T-cell (primary cell): ENCODE results near the gene LCP2. TPM values are rescaled to one million over a fixed set of nuclear protein-coding genes. Genes with fewer than 3 reads are reported as not detected.

Experiments used
- ATAC-seq, 4 experiments: fragments of 200-7000 bp in 3 of 4; fragments of 150-1000 bp in 1 of 4; cut with Tn5 transposase; replicated peaks in 1 of 4; 1 replicate in 3 of 4; 2 replicates in 1 of 4; pipeline ENCODE4 v1.10.0; 2021; ENCODE audit warnings: moderate library complexity in 3 of 4, mild to moderate bottlenecking in 2 of 4, moderate number of reproducible peaks in 1 of 4
- CTCF ChIA-PET, 2 donors: fragments of 300-600 bp; sonication (Branson Sonifier 250); formaldehyde crosslinking; loops; one replicate each; lab custom pipeline; 2022; ENCODE audit warnings: antibody characterized with exemption in 2 of 2; lab: Charles Lee
- POLR2A ChIA-PET, 2 donors: fragments of 300-600 bp; sonication (Branson Sonifier 250); formaldehyde crosslinking; loops; one replicate each; lab custom pipeline; 2022; ENCODE audit warnings: antibody characterized with exemption in 2 of 2; lab: Charles Lee
- DNase-seq, 35 experiments: peaks; one replicate each; pipeline versions ENCODE4 v3.0.0 to v3.0.0-alpha.2; 2013 to 2023
- H3K27ac ChIP-seq: one replicate; pipeline ENCODE4 v1.5.1; 2013; ENCODE audit warnings: low read length
- H3K27me3 ChIP-seq, 2 experiments: replicated peaks in 1 of 2; 1 replicate in 1 of 2; 2 replicates in 1 of 2; pipeline versions ENCODE4 v1.6.1 to v1.7.0; 2013; ENCODE audit warnings: low read length in 1 of 2, mixed read lengths in 1 of 2; ENCODE audit not compliant: control insufficient read depth in 2 of 2, insufficient read depth in 2 of 2; ENCODE audit errors: extremely low read depth in 1 of 2
- H3K36me3 ChIP-seq, 2 donors: 1 replicate in 1 of 2; 2 replicates in 1 of 2; pipeline versions ENCODE4 v1.6.1 to v1.7.0; 2013; ENCODE audit warnings: low read length in 1 of 2; ENCODE audit not compliant: control insufficient read depth in 2 of 2, insufficient read depth in 1 of 2; ENCODE audit errors: extremely low read depth in 1 of 2
- H3K4me1 ChIP-seq, 2 experiments: 1 replicate in 1 of 2; 2 replicates in 1 of 2; pipeline versions ENCODE4 v1.6.1 to v1.7.0; 2013; ENCODE audit warnings: low read length in 2 of 2, mixed read lengths in 1 of 2; ENCODE audit not compliant: insufficient read depth in 2 of 2, control insufficient read depth in 1 of 2; ENCODE audit errors: extremely low read depth in 1 of 2
- H3K4me3 ChIP-seq, 2 donors: 1 replicate in 1 of 2; 2 replicates in 1 of 2; pipeline versions ENCODE4 v1.5.1 to v1.7.0; 2013; ENCODE audit warnings: mild to moderate bottlenecking in 2 of 2, low read length in 1 of 2, moderate library complexity in 1 of 2; ENCODE audit not compliant: control insufficient read depth in 1 of 2; ENCODE audit errors: extremely low read depth in 1 of 2
- H3K9me3 ChIP-seq: 2 replicates; pipeline ENCODE4 v1.7.0; 2013
- H3K27ac Mint-ChIP-seq, 2 donors: one replicate each; pipeline ENCODE4 v1.8.0; 2020 to 2021; ENCODE audit warnings: mild to moderate bottlenecking in 2 of 2, mixed read lengths in 2 of 2
- H3K27me3 Mint-ChIP-seq, 2 donors: one replicate each; pipeline ENCODE4 v1.8.0; 2021 to 2022; ENCODE audit warnings: mixed read lengths in 2 of 2
- H3K36me3 Mint-ChIP-seq: one replicate; pipeline ENCODE4 v1.8.0; 2021; ENCODE audit warnings: mixed read lengths
- H3K4me1 Mint-ChIP-seq, 3 donors: one replicate each; pipeline ENCODE4 v1.8.0; 2020 to 2022; ENCODE audit warnings: mixed read lengths in 3 of 3, mild to moderate bottlenecking in 1 of 3
- H3K4me3 Mint-ChIP-seq, 3 donors: one replicate each; pipeline ENCODE4 v1.8.0; 2020 to 2022; ENCODE audit warnings: mild to moderate bottlenecking in 3 of 3, mixed read lengths in 3 of 3, moderate library complexity in 3 of 3
- H3K9me3 Mint-ChIP-seq, 3 donors: one replicate each; pipeline ENCODE4 v1.8.0; 2020 to 2022; ENCODE audit warnings: mixed read lengths in 3 of 3
- WGBS: methylation state at CpG from one replicate; pipeline ENCODE4 v1.1.5; 2013; ENCODE audit warnings: missing lambda C conversion rate; ENCODE audit not compliant: insufficient coverage; 5-methylcytosine and 5-hydroxymethylcytosine counted together
- total RNA-seq, 35 experiments: library from RNA in 6 of 35; stranded (reverse) in 6 of 35; fragments of 120-200 nt in 1 of 35; gene quantifications; one replicate each; pipeline versions ENCODE4 v1.2.1 to v1.2.4 and lab custom pipeline; 2013 to 2026

Gene LCP2
- total RNA-seq, 5 donors from 2014 or later (not counting 1 experiment from before 2014, with no cell fraction given) = 355 to 394 (median 374) TPM

DNA sequence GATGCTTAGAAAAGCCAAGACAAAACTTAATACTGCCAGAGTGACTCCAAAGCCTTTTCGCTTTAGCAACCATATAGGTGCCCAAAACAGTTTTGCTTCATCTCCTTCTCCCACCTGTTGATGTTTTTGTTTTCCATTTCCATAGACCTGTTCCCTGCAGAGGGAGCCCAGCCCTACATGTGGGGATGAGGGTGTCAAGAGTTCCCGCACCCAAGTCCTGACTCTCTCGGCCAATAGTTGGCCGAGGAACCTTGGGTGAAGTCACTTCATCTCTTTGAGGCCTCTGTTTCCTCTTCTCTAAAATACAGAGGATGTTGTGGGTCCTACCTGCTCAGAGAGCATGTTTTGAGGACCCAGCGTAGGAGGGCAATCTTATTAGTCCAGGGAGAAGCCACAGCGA is 38.5 kb upstream of the LCP2 start:
- H3K4me1 Mint-ChIP-seq = peaks cover 37 to 41% (median 38%) of the 10 kb centered on the region in 3 donors
- peaks cover 69 to 81% of the 10 kb centered on the region in 2 experiments for H3K4me1 ChIP-seq
- no peaks in the 10 kb centered on the region for H3K9me3 ChIP-seq

DNA sequence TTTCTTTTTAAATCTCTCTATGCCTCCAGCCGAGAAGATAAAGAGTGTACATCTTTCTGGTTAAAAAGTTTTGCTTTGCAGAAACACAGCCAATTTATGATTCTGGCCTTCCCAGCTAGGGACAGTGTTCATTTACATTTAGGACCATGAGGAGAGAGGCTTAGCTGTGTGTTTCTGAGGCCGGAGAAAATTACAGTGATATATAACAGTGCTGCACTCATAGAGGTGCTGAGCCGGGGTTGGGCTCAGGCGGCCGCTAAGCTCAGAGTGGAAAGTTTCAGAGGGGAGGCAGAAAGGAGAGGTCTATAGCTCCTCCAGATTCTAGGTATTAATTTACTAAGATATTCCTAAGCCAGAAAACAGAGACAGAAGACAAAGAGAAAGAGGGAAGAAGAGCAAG is 37.0 kb upstream of the LCP2 start:
- no peaks in the 10 kb centered on the region for H3K27me3 Mint-ChIP-seq
- 4% methylated on average over 2 of the region's 5 CpGs for WGBS
- Histone ChIP-seq H3K27me3 (no peaks in the 10 kb centered on the region), H3K4me1 (peaks cover 82 to 95% of the 10 kb centered on the region in 2 experiments), H3K4me3 (no peak overlapping the region), H3K36me3 (no peaks in the 10 kb centered on the region), H3K27ac (peak overlapping the region; percentile 96), H3K9me3 (no peaks in the 10 kb centered on the region)
- ATAC-seq (no peak), DNase-seq (peak in 1 of 35 experiments; percentile 37)
- POLR2A ChIA-PET = interaction anchor here (0.6 to 2.1 kb wide), 7 partner anchors 20 to 124 kb away, joined by 3 to 9 read pairs (median 4); partner anchors contain the start of gene LCP2 (in 2 of the 2)
- H3K4me3 Mint-ChIP-seq = peak overlapping the region in 2 of 3 donors; percentile 74 to 75
- no peaks in the 10 kb centered on the region for H3K36me3 Mint-ChIP-seq
- H3K9me3 Mint-ChIP-seq = no peaks in the 10 kb centered on the region
- no peak overlapping the region for H3K27ac Mint-ChIP-seq
- peaks cover 37 to 41% (median 38%) of the 10 kb centered on the region in 3 donors for H3K4me1 Mint-ChIP-seq
- CTCF ChIA-PET = interaction anchor here (0.8 to 3.1 kb wide), 16 partner anchors 21 to 108 kb away, joined by 3 to 34 read pairs (median 7); partner anchors contain the start of gene LCP2 (in 2 of the 2)

More for the DNA sequence above, 38.5 kb upstream of the LCP2 start:
- no peaks in the 10 kb centered on the region for H3K27me3 ChIP-seq
- H3K36me3 ChIP-seq = no peaks in the 10 kb centered on the region
- Mint-ChIP-seq H3K36me3 (no peaks in the 10 kb centered on the region), H3K4me3 (peak overlapping the region; percentile 43 to 65 (median 56)), H3K9me3 (no peaks in the 10 kb centered on the region), H3K27ac (peak overlapping the region; percentile 95 to 97), H3K27me3 (no peaks in the 10 kb centered on the region)
- H3K4me3 ChIP-seq = no peak overlapping the region
- ChIA-PET CTCF (interaction anchor here (4.0 to 5.5 kb wide), 2 partner anchors 68 to 69 kb away, joined by 26 to 60 read pairs; no protein-coding TSS in a partner anchor), POLR2A (interaction anchor here in 1 of 2 donors (0.6 kb wide), 1 partner anchor 1846 kb away, joined by 6 read pairs; no protein-coding TSS in a partner anchor)
- peak overlapping the region; percentile 96 for H3K27ac ChIP-seq
- ATAC-seq (no peak), DNase-seq (peak in 1 of 35 experiments; percentile 32)
- 60% methylated on average over 1 of the region's 6 CpGs for WGBS

DNA sequence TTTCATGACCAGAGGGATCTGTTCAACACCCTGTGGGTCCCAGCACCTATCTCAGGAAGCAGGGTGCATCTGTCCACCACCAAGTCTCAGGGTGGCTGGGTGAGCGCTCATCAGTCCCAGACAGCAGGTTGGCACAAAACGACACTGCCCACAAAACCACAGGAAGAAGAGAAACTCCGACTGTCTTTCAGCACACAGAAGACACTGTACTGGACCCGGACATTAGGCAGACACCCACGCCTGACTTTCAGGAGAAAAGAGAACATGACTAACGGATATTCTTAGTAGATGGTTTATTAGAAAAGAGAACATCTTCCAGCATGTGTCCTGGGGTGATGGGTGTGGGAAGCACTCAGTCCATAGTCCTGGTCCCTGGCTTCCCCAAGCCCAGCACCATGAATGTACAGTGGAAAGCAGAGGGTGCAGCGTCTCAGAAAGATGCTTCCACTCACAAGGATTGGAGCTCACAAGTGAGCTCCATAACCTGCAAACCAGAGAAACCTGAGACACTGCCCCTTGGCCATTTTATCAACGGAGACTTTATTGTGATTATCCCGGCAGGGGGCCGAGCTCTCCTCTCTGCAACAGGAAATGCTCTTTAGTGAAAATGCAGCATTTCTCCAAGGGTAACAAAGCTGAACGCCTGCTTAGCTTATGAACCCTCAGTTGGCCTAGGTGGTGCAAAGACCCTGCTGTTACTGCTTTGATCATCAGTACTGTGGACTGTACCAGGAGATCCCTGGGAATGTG is 35.8 kb upstream of the LCP2 start:
- Mint-ChIP-seq H3K4me3 (peak overlapping the region in 2 of 3 donors; percentile 74 to 75), H3K36me3 (no peaks in the 10 kb centered on the region), H3K27ac (no peak overlapping the region), H3K9me3 (no peaks in the 10 kb centered on the region), H3K27me3 (no peaks in the 10 kb centered on the region), H3K4me1 (peaks cover 28 to 30% (median 30%) of the 10 kb centered on the region in 3 donors)
- Histone ChIP-seq H3K36me3 (no peaks in the 10 kb centered on the region), H3K27me3 (no peaks in the 10 kb centered on the region), H3K9me3 (no peaks in the 10 kb centered on the region), H3K27ac (peak overlapping the region; percentile 96), H3K4me3 (peak overlapping the region in 1 of 2 donors; percentile 4), H3K4me1 (peaks cover 87 to 95% of the 10 kb centered on the region in 2 experiments)
- peak in 33 of 35 experiments; percentile 25 to 81 (median 48) for DNase-seq
- 6% methylated on average over 5 of the region's 11 CpGs for WGBS
- ATAC-seq = peak; percentile 34 to 63 (median 56)
- CTCF ChIA-PET = interaction anchor here (0.7 to 3.1 kb wide), 16 partner anchors 10 to 1684 kb away, joined by 3 to 34 read pairs (median 4); no protein-coding TSS in a partner anchor
- POLR2A ChIA-PET = interaction anchor here (0.5 to 2.1 kb wide), 7 partner anchors 34 to 71 kb away, joined by 3 to 9 read pairs (median 4); partner anchors contain the start of gene LCP2 (in 1 of the 2)

DNA sequence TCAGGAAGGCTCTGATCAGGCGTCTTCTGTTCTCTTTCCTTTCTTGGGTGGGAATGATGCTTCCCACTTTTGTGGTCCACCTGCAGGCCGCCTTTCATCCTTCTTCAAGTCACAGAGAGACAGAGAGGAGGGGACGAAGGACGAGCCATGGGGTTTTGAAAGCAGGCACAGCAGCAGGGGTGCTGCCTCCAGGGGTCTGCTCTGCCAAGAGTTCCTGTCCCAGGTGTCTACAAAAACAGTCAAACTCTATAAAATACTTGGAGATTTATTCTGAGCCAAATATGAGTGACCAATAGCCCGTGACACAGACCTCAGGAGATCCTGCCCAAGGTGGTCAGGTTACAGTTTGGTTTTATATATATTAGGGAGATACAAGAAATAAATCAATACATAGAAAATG is 34.5 kb upstream of the LCP2 start:
- Mint-ChIP-seq H3K9me3 (no peaks in the 10 kb centered on the region), H3K27ac (no peak overlapping the region), H3K4me3 (no peak overlapping the region), H3K36me3 (no peaks in the 10 kb centered on the region), H3K27me3 (no peaks in the 10 kb centered on the region), H3K4me1 (peaks cover 17% of the 10 kb centered on the region in 3 donors)
- peak overlapping the region in 1 of 2 donors; percentile 30 for H3K4me3 ChIP-seq
- peaks cover 77 to 95% of the 10 kb centered on the region in 2 experiments for H3K4me1 ChIP-seq
- no peaks in the 10 kb centered on the region for H3K36me3 ChIP-seq
- H3K9me3 ChIP-seq = no peaks in the 10 kb centered on the region
- no CpG with 5 or more reads among the region's 5 CpGs for WGBS
- H3K27ac ChIP-seq = peak overlapping the region; percentile 96
- ATAC-seq (no peak), DNase-seq (no peak)
- ChIA-PET POLR2A (interaction anchor here in 1 of 2 donors (0.7 to 2.1 kb wide), 3 partner anchors 19 to 34 kb away, joined by 3 to 7 read pairs (median 3); partner anchors contain the start of gene LCP2), CTCF (interaction anchor here in 1 of 2 donors (1.7 to 2.9 kb wide), 7 partner anchors 19 to 106 kb away, joined by 9 to 22 read pairs (median 11); no protein-coding TSS in a partner anchor)
- no peaks in the 10 kb centered on the region for H3K27me3 ChIP-seq

DNA sequence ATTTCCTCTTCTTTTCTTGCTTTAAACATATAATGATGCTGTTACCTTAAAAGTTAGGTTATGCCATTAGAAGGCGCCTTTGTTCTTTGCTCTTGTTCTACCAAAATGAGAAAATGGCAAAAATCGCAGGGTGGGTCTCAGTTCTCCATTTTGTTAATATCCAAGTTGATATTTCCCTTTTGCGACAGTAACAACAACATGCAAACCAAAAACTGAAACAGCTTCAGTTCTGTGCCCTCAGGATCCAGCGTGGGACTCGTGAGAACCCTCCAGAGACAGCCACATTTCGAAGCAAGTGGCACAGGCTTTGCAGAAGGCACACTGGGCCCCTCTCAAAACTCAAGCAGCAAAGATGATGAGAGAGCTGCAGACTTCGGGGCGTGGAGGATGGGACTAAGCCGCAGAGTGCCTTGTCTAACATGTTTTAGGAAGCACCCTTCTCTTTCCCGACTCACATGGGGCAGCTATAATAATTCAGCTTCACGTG is 33.0 kb upstream of the LCP2 start:
- Mint-ChIP-seq H3K9me3 (no peaks in the 10 kb centered on the region), H3K36me3 (no peaks in the 10 kb centered on the region), H3K4me1 (peaks cover 3 to 8% (median 6%) of the 10 kb centered on the region in 3 donors), H3K4me3 (peak overlapping the region in 1 of 3 donors; percentile 64), H3K27me3 (no peaks in the 10 kb centered on the region), H3K27ac (no peak overlapping the region)
- ATAC-seq (peak in 2 of 4 experiments; percentile 0 to 5), DNase-seq (peak in 2 of 35 experiments; percentile 14 to 27)
- H3K4me1 ChIP-seq = peaks cover 67 to 83% of the 10 kb centered on the region in 2 experiments
- peak overlapping the region; percentile 96 for H3K27ac ChIP-seq
- H3K9me3 ChIP-seq = no peaks in the 10 kb centered on the region
- H3K36me3 ChIP-seq = no peaks in the 10 kb centered on the region
- CTCF ChIA-PET = interaction anchor here (0.6 to 2.9 kb wide), 16 partner anchors 9 to 105 kb away, joined by 3 to 22 read pairs (median 8); partner anchors contain the start of gene LCP2 (in 1 of the 2)
- WGBS = 18% methylated on average over 9 of the region's 11 CpGs
- POLR2A ChIA-PET = interaction anchor here (0.6 to 2.1 kb wide), 15 partner anchors 17 to 68 kb away, joined by 3 to 7 read pairs (median 3); partner anchors contain the start of gene LCP2 (in 2 of the 2)
- H3K27me3 ChIP-seq = no peaks in the 10 kb centered on the region
- peak overlapping the region; percentile 19 to 30 for H3K4me3 ChIP-seq
